Astrocyte (in vitro differentiated cells and primary cell): ENCODE measurements around the gene VOPP1. TPM values are rescaled to one million over a fixed set of nuclear protein-coding genes. Genes with fewer than 3 reads are reported as not detected.

Experiments used
- DNase-seq: peaks from one replicate; pipeline ENCODE4 v3.0.0-alpha.2; 2010; ENCODE audit warnings: low read depth
- FAIRE-seq: peaks from 2 replicates; lab custom pipeline; 2011; peaks lifted over from hg19 to GRCh38; lab: Jason Lieb, UNC
- H2AFZ ChIP-seq: 2 replicates; pipeline ENCODE4 v1.6.0; 2012; ENCODE audit warnings: low read depth, low read length, inconsistent platforms
- H3K27ac ChIP-seq: 2 replicates; pipeline ENCODE4 v1.5.1; 2011; ENCODE audit warnings: low read depth, low read length, inconsistent platforms
- H3K27me3 ChIP-seq: 2 replicates; pipeline ENCODE4 v1.6.0; 2011; ENCODE audit warnings: low read length, inconsistent platforms; ENCODE audit not compliant: insufficient read depth
- H3K36me3 ChIP-seq: 2 replicates; pipeline ENCODE4 v1.5.1; 2011; ENCODE audit warnings: low read length, inconsistent platforms; ENCODE audit not compliant: insufficient read depth
- H3K4me1 ChIP-seq: 2 replicates; pipeline ENCODE4 v1.5.1; 2011; ENCODE audit warnings: low read length, inconsistent platforms; ENCODE audit not compliant: insufficient read depth
- H3K4me2 ChIP-seq: 2 replicates; pipeline ENCODE4 v1.6.0; 2012; ENCODE audit warnings: low read length, inconsistent platforms
- H3K4me3 ChIP-seq: 2 replicates; pipeline ENCODE4 v1.5.1; 2011; ENCODE audit warnings: low read depth, mild to moderate bottlenecking, low read length, inconsistent platforms; ENCODE audit not compliant: insufficient read depth
- H3K79me2 ChIP-seq: 2 replicates; pipeline ENCODE4 v1.6.0; 2012; ENCODE audit warnings: mild to moderate bottlenecking, low read length, inconsistent platforms; ENCODE audit not compliant: insufficient read depth
- H3K9ac ChIP-seq: 2 replicates; pipeline ENCODE4 v1.6.0; 2012; ENCODE audit warnings: mild to moderate bottlenecking, low read length, inconsistent platforms
- H3K9me3 ChIP-seq: 2 replicates; pipeline ENCODE4 v1.5.1; 2012; ENCODE audit warnings: low read depth, mild to moderate bottlenecking, low read length, inconsistent platforms; ENCODE audit not compliant: insufficient read depth
- H4K20me1 ChIP-seq: 2 replicates; pipeline ENCODE4 v1.6.0; 2012; ENCODE audit warnings: low read length, inconsistent platforms; ENCODE audit not compliant: insufficient read depth
- H3K27ac Mint-ChIP-seq: one replicate; pipeline ENCODE4 v1.8.0; 2021; ENCODE audit warnings: mild to moderate bottlenecking, mixed read lengths; ENCODE audit not compliant: unreplicated experiment
- H3K27me3 Mint-ChIP-seq: one replicate; pipeline ENCODE4 v1.8.0; 2021; ENCODE audit warnings: low read depth, mixed read lengths; ENCODE audit not compliant: unreplicated experiment
- H3K36me3 Mint-ChIP-seq: one replicate; pipeline ENCODE4 v1.8.0; 2021; ENCODE audit warnings: low read depth, mixed read lengths; ENCODE audit not compliant: unreplicated experiment
- H3K4me1 Mint-ChIP-seq: one replicate; pipeline ENCODE4 v1.8.0; 2021; ENCODE audit warnings: low read depth, mixed read lengths; ENCODE audit not compliant: unreplicated experiment
- H3K4me3 Mint-ChIP-seq: one replicate; pipeline ENCODE4 v1.8.0; 2021; ENCODE audit warnings: mild to moderate bottlenecking, moderate library complexity, mixed read lengths; ENCODE audit not compliant: unreplicated experiment
- H3K9me3 Mint-ChIP-seq: one replicate; pipeline ENCODE4 v1.8.0; 2021; ENCODE audit warnings: mild to moderate bottlenecking, mixed read lengths; ENCODE audit not compliant: unreplicated experiment
- CTCF ChIP-seq: IDR thresholded peaks from 2 replicates; pipeline ENCODE4 v1.5.1; 2011; ENCODE audit warnings: low read depth, mild to moderate bottlenecking, inconsistent platforms, low read length, moderate library complexity; ENCODE audit not compliant: insufficient read depth
- EZH2 ChIP-seq: IDR thresholded peaks from 2 replicates; pipeline ENCODE4 v1.6.1; 2012; ENCODE audit warnings: mild to moderate bottlenecking, low read length, inconsistent platforms; ENCODE audit not compliant: insufficient read depth
- total RNA-seq: library from RNA; stranded (reverse); gene quantifications from 2 replicates; pipeline ENCODE4 v1.2.1, GENCODE V29; 2021

Gene VOPP1
- total RNA-seq, 1 donor from 2014 or later: 133 TPM

GRCh38 chr7:55502858-55503440 is 69.4 kb downstream of the VOPP1 start:
- TF ChIP-seq CTCF: no peak
- no peak for TF ChIP-seq EZH2
- no peaks in the 10 kb centered on the region for H3K36me3 ChIP-seq
- no peak overlapping the region for H3K9ac ChIP-seq
- no peak overlapping the region for H3K4me2 ChIP-seq
- H3K4me3 Mint-ChIP-seq: no peak overlapping the region
- FAIRE-seq: no peak
- H4K20me1 ChIP-seq: peaks cover 91% of the 10 kb centered on the region
- H3K27ac Mint-ChIP-seq: no peak overlapping the region
- peaks cover 18% of the 10 kb centered on the region for H3K4me1 ChIP-seq
- H3K9me3 Mint-ChIP-seq: no peaks in the 10 kb centered on the region
- no peaks in the 10 kb centered on the region for H3K27me3 Mint-ChIP-seq
- DNase-seq: no peak
- no peaks in the 10 kb centered on the region for H3K27me3 ChIP-seq
- H3K27ac ChIP-seq: no peak overlapping the region
- no peak overlapping the region for H2AFZ ChIP-seq
- no peak overlapping the region for H3K4me3 ChIP-seq
- no peaks in the 10 kb centered on the region for H3K9me3 ChIP-seq
- peaks cover 16% of the 10 kb centered on the region for H3K36me3 Mint-ChIP-seq
- H3K4me1 Mint-ChIP-seq: peaks cover 22% of the 10 kb centered on the region
- H3K79me2 ChIP-seq: peaks cover 78% of the 10 kb centered on the region

GRCh38 chr7:55502124-55502857 is 70.0 kb downstream of the VOPP1 start:
- DNase-seq: no peak
- Mint-ChIP-seq H3K9me3 (no peaks in the 10 kb centered on the region), H3K36me3 (peaks cover 16% of the 10 kb centered on the region), H3K4me3 (no peak overlapping the region), H3K4me1 (peaks cover 22% of the 10 kb centered on the region), H3K27me3 (no peaks in the 10 kb centered on the region), H3K27ac (no peak overlapping the region)
- no peak overlapping the region for H3K27ac ChIP-seq
- no peaks in the 10 kb centered on the region for H3K9me3 ChIP-seq
- no peaks in the 10 kb centered on the region for H3K36me3 ChIP-seq
- no peak overlapping the region for H2AFZ ChIP-seq
- no peak overlapping the region for H3K9ac ChIP-seq
- no peak for FAIRE-seq
- H3K4me1 ChIP-seq: peaks cover 18% of the 10 kb centered on the region
- no peak overlapping the region for H3K4me2 ChIP-seq
- peaks cover 73% of the 10 kb centered on the region for H3K79me2 ChIP-seq
- H3K4me3 ChIP-seq: no peak overlapping the region
- no peak for TF ChIP-seq EZH2
- no peaks in the 10 kb centered on the region for H3K27me3 ChIP-seq
- peaks cover 90% of the 10 kb centered on the region for H4K20me1 ChIP-seq

GRCh38 chr7:55501611-55502010 is 70.7 kb downstream of the VOPP1 start:
- FAIRE-seq (no peak), DNase-seq (no peak)
- Histone ChIP-seq H3K9ac (no peak overlapping the region), H3K27ac (no peak overlapping the region), H3K4me2 (no peak overlapping the region), H3K36me3 (no peaks in the 10 kb centered on the region), H3K9me3 (no peaks in the 10 kb centered on the region), H4K20me1 (peaks cover 91% of the 10 kb centered on the region), H3K79me2 (peaks cover 77% of the 10 kb centered on the region), H3K4me3 (no peak overlapping the region), H2AFZ (no peak overlapping the region), H3K4me1 (peaks cover 18% of the 10 kb centered on the region), H3K27me3 (no peaks in the 10 kb centered on the region)
- no peaks in the 10 kb centered on the region for H3K27me3 Mint-ChIP-seq
- no peaks in the 10 kb centered on the region for H3K9me3 Mint-ChIP-seq
- no peak overlapping the region for H3K27ac Mint-ChIP-seq
- no peak overlapping the region for H3K4me3 Mint-ChIP-seq
- H3K4me1 Mint-ChIP-seq: peaks cover 22% of the 10 kb centered on the region
- no peak for TF ChIP-seq EZH2
- no peak for TF ChIP-seq CTCF
- H3K36me3 Mint-ChIP-seq: peaks cover 16% of the 10 kb centered on the region
